K562 (cell line): ENCODE measurements around the gene MAB21L2. TPM values are rescaled to one million over a fixed set of nuclear protein-coding genes. Genes with fewer than 3 reads are reported as not detected.

Experiments
- ATAC-seq: fragments of 200-7000 bp; cut with Tn5 transposase; 3 replicates; pipeline ENCODE4 v1.9.1; 2020; ENCODE audit warnings: moderate library complexity
- BruUV-seq: library from RNA; stranded (reverse); fragments of 400-500 nt; replicated peaks from 2 replicates; lab custom pipeline; 2021; lab: Mats Ljungman, UMichigan
- CTCF ChIA-PET: fragments of 300-600 bp; formaldehyde crosslinking; extraction: SDS; loops from one replicate; lab custom pipeline; 2021; ENCODE audit warnings: low intra/inter-chr PET ratio; lab: Yijun Ruan, JAX
- POLR2A ChIA-PET: fragments of 300-600, 350-650 bp; sonication (Branson Sonifier 250); formaldehyde crosslinking; extraction: SDS; loops from one replicate; lab custom pipeline; 2021; ENCODE audit warnings: antibody characterized with exemption, inconsistent platforms; lab: Yijun Ruan, JAX
- DNase-seq, 4 experiments: peaks; one replicate each; pipeline versions ENCODE4 v3.0.0 to v3.0.0-alpha.2; 2011 to 2018; ENCODE audit warnings: low spot score in 3 of 4, mixed read lengths in 3 of 4; ENCODE audit errors: extremely low read depth in 1 of 4
- FAIRE-seq: peaks from 2 replicates; lab custom pipeline; 2011; peaks lifted over from hg19 to GRCh38; lab: Jason Lieb, UNC
- H2AFZ ChIP-seq: 2 replicates; pipeline ENCODE4 v1.6.0; 2011; ENCODE audit warnings: low read depth, low read length, control low read depth, inconsistent platforms
- H3K27ac ChIP-seq: fragments of 200-600 bp; 3 replicates; pipeline ENCODE4 v1.8.0; 2011; ENCODE audit warnings: low read depth, mild to moderate bottlenecking, control low read depth, inconsistent platforms, low read length, moderate library complexity, mixed read lengths; ENCODE audit errors: extremely low read depth
- H3K27me3 ChIP-seq, 2 experiments: fragments of 300-600 bp in 1 of 2; 2 replicates in 1 of 2; 3 replicates in 1 of 2; pipeline versions ENCODE4 v1.6.0 to v1.8.0; 2011; ENCODE audit warnings: inconsistent platforms in 2 of 2, low read length in 2 of 2, mild to moderate bottlenecking in 1 of 2, mixed read lengths in 1 of 2, moderate library complexity in 1 of 2; ENCODE audit not compliant: control insufficient read depth in 2 of 2, insufficient read depth in 2 of 2
- H3K36me3 ChIP-seq: fragments of 300-600 bp; 3 replicates; pipeline ENCODE4 v1.8.0; 2011; ENCODE audit warnings: mild to moderate bottlenecking, low read length, inconsistent platforms; ENCODE audit not compliant: control insufficient read depth, insufficient read depth
- H3K4me1 ChIP-seq, 2 experiments: fragments of 200-600 bp in 1 of 2; replicated peaks in 1 of 2; 2 replicates in 1 of 2; 3 replicates in 1 of 2; pipeline versions ENCODE4 v1.5.1 to v1.8.0; 2011; ENCODE audit warnings: inconsistent platforms in 2 of 2, low read length in 2 of 2, mild to moderate bottlenecking in 1 of 2, mixed read lengths in 1 of 2, moderate library complexity in 1 of 2; ENCODE audit not compliant: control insufficient read depth in 2 of 2, insufficient read depth in 2 of 2
- H3K4me2 ChIP-seq: 2 replicates; pipeline ENCODE4 v1.6.1; 2011; ENCODE audit warnings: low read length, control low read depth, inconsistent platforms, mixed read lengths; ENCODE audit not compliant: insufficient read depth
- H3K4me3 ChIP-seq: fragments of 200-600 bp; sonication (generic), shearing (Covaris generic); 2 replicates; pipeline ENCODE4 v1.5.1; 2016; ENCODE audit warnings: control low read depth, inconsistent platforms
- H3K79me2 ChIP-seq: fragments of 200-600 bp; 3 replicates; pipeline ENCODE4 v1.8.0; 2011; ENCODE audit warnings: low read length, inconsistent platforms; ENCODE audit not compliant: control insufficient read depth, insufficient read depth
- H3K9ac ChIP-seq, 2 experiments: 2 replicates each; pipeline versions ENCODE4 v1.6.0 to v1.6.1; 2011; ENCODE audit warnings: low read depth in 2 of 2, low read length in 2 of 2, control low read depth in 1 of 2, inconsistent platforms in 1 of 2, mild to moderate bottlenecking in 1 of 2, mixed read lengths in 1 of 2; ENCODE audit not compliant: insufficient read depth in 1 of 2
- H3K9me1 ChIP-seq: one replicate; pipeline ENCODE4 v1.6.0; 2011; ENCODE audit warnings: inconsistent platforms, mild to moderate bottlenecking, low read length, moderate library complexity; ENCODE audit not compliant: control insufficient read depth, insufficient read depth
- H3K9me3 ChIP-seq: replicated peaks from 2 replicates; pipeline ENCODE4 v1.5.1; 2011; ENCODE audit warnings: low read depth, low read length, inconsistent platforms; ENCODE audit not compliant: control insufficient read depth, insufficient read depth
- H4K20me1 ChIP-seq: replicated peaks from 2 replicates; pipeline ENCODE4 v1.6.1; 2011; ENCODE audit warnings: low read length, inconsistent platforms, mixed read lengths; ENCODE audit not compliant: control insufficient read depth, insufficient read depth
- EGR1 ChIP-seq: fragments of 450-650 bp; conservative IDR thresholded peaks from 2 replicates; pipeline ENCODE4 v1.6.1; 2017; ENCODE audit warnings: mild to moderate bottlenecking
- EZH2 ChIP-seq: IDR thresholded peaks from 2 replicates; pipeline ENCODE4 v1.6.1; 2012; ENCODE audit warnings: low read depth, mild to moderate bottlenecking, inconsistent platforms, low read length, borderline replicate concordance
- MTA1 ChIP-seq: fragments of 450-650 bp; IDR thresholded peaks from 2 replicates; pipeline ENCODE4 v1.6.1; 2017; ENCODE audit warnings: borderline replicate concordance
- NR0B1 ChIP-seq: fragments of 450-650 bp; IDR thresholded peaks from one replicate; pipeline ENCODE4 v1.6.1; 2018; ENCODE audit warnings: mild to moderate bottlenecking, moderate library complexity; ENCODE audit not compliant: partially characterized antibody
- POLR2A ChIP-seq: fragments of 450-650 bp; conservative IDR thresholded peaks from 2 replicates; pipeline ENCODE4 v1.6.1; 2016
- RBM39 ChIP-seq: fragments of 200-400 bp; formaldehyde crosslinking; optimal IDR thresholded peaks from 2 replicates; pipeline ENCODE3; 2018; ENCODE audit warnings: low read depth, low read length
- ZNF143 ChIP-seq: sonication (generic); formaldehyde crosslinking; IDR thresholded peaks from 2 replicates; pipeline ENCODE4 v1.9.0; 2022; ENCODE audit warnings: mild to moderate bottlenecking, missing genetic modification reagents
- ZNF232 ChIP-seq: sonication (generic); formaldehyde crosslinking; IDR thresholded peaks from 2 replicates; pipeline ENCODE4 v1.8.0; 2022; ENCODE audit warnings: mild to moderate bottlenecking, missing genetic modification reagents
- WGBS: fragments of 100-300 bp; shearing (Covaris generic); methylation state at CpG from one replicate; pipeline ENCODE4 v1.1.6; 2016; ENCODE audit warnings: low coverage, mixed read lengths; ENCODE audit not compliant: insufficient coverage; ENCODE audit errors: missing lambda C conversion rate; 5-methylcytosine and 5-hydroxymethylcytosine counted together
- in situ Hi-C: fragments of 300-500 bp; cut with MboI; formaldehyde crosslinking; loops from 4 replicates; pipeline ENCODE4 v1.15.0; 2018; ENCODE audit warnings: inconsistent platforms, mixed read lengths
- intact Hi-C: fragments of 100-400 bp; cut with micrococcal nuclease; formaldehyde crosslinking; loops from 2 replicates; pipeline ENCODE4 v1.14.2; 2022
- polyA plus RNA-seq, 8 experiments: library from polyadenylated mRNA; depleted of rRNA in 4 of 8; stranded (reverse) in 5 of 8; unstranded in 3 of 8; fragments of >200 nt; fragmentation: Nextera tagmentation in 2 of 8; fragmentation: Illumina TruSeq in 1 of 8; extraction: Ambion mirVana in 2 of 8; extraction: Trizol in 1 of 8; gene quantifications; 2 replicates each; pipeline versions ENCODE4 v1.2.1 to v1.2.3, GENCODE V29; 2011 to 2014; ENCODE audit warnings: inconsistent platforms in 1 of 8, missing spikeins in 1 of 8
- total RNA-seq, 7 experiments: library from RNA; depleted of rRNA in 6 of 7; stranded (reverse); fragments of >200 nt in 6 of 7; fragmentation: Illumina TruSeq in 2 of 7; extraction: Trizol in 2 of 7; gene quantifications; 2 replicates each; pipeline versions ENCODE4 v1.2.1 to v1.2.3, GENCODE V29; 2011 to 2021; ENCODE audit warnings: low replicate concordance in 1 of 7
- TF ChIP-seq, protein P1 (sequence below): fragments of 450-650 bp; IDR thresholded peaks from 2 replicates; pipeline ENCODE4 v1.6.1; 2016; ENCODE audit warnings: antibody characterized with exemption
- TF ChIP-seq, protein P2 (sequence below): fragments of 450-650 bp; IDR thresholded peaks from 2 replicates; pipeline ENCODE4 v1.6.1; 2016; ENCODE audit warnings: low read depth

MAB21L2 gene
- total and polyA plus RNA-seq, 9 of the 15 experiments (the other 6 are each of a cell fraction or from before 2014, with no cell fraction given) = not detected

DNA sequence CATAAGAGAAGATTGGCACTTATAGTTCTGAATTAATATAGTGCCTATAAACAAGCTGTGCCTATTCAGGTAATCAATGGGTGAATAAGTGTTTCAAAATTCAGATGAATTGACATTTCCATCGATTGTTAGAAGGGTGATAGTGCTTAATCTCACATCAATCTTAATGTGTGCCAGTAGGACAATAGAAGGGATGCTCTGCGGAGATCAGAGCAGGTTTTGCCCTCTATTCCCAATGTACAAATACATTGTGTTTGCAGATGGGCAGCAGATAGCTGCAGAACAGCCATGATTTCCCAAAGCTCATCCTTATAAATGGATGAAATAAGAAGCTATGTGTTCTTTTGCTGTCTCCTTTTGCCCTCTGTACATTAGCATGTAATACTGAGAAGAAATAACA is 7.2 kb downstream of the MAB21L2 start:
- H4K20me1 ChIP-seq = no peaks in the 10 kb centered on the region
- no peak overlapping the region for H2AFZ ChIP-seq
- no peak overlapping the region for H3K27ac ChIP-seq
- ATAC-seq (no peak), FAIRE-seq (no peak), DNase-seq (no peak)
- no peaks in the 10 kb centered on the region for H3K27me3 ChIP-seq
- in situ Hi-C loops = no loop called here
- intact Hi-C loops = no loop called here
- CTCF ChIA-PET = no interaction called here
- no peak overlapping the region for H3K4me3 ChIP-seq
- no peaks in the 10 kb centered on the region for H3K4me1 ChIP-seq
- no peak overlapping the region for H3K4me2 ChIP-seq
- WGBS = 85% methylated on average over 2 of the region's 2 CpGs
- no peak overlapping the region for H3K9ac ChIP-seq
- peaks cover 39% of the 10 kb centered on the region; the same call in 2 of the 3 replicates for H3K36me3 ChIP-seq
- H3K9me3 ChIP-seq = no peaks in the 10 kb centered on the region; the same call in 1 of the 2 replicates
- no TSS peak for BruUV-seq
- POLR2A ChIA-PET = no interaction called here
- H3K79me2 ChIP-seq = no peaks in the 10 kb centered on the region
- TF ChIP-seq ZNF232 (CRISPR knock-in tag) (no peak), RBM39 (no peak), EZH2 (no peak), EGR1 (no peak), MTA1 (no peak), ZNF143 (CRISPR knock-in tag) (no peak), NR0B1 (no peak), POLR2A (no peak)
- TF ChIP-seq, protein P1, sequence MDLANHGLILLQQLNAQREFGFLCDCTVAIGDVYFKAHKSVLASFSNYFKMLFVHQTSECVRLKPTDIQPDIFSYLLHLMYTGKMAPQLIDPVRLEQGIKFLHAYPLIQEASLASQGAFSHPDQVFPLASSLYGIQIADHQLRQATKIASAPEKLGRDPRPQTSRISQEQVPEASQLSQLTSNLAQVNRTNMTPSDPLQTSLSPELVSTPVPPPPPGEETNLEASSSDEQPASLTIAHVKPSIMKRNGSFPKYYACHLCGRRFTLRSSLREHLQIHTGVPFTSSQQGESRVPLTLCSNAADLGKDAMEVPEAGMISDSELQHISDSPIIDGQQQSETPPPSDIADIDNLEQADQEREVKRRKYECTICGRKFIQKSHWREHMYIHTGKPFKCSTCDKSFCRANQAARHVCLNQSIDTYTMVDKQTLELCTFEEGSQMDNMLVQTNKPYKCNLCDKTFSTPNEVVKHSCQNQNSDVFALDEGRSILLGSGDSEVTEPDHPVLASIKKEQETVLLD = no peak
- TF ChIP-seq, protein P2, sequence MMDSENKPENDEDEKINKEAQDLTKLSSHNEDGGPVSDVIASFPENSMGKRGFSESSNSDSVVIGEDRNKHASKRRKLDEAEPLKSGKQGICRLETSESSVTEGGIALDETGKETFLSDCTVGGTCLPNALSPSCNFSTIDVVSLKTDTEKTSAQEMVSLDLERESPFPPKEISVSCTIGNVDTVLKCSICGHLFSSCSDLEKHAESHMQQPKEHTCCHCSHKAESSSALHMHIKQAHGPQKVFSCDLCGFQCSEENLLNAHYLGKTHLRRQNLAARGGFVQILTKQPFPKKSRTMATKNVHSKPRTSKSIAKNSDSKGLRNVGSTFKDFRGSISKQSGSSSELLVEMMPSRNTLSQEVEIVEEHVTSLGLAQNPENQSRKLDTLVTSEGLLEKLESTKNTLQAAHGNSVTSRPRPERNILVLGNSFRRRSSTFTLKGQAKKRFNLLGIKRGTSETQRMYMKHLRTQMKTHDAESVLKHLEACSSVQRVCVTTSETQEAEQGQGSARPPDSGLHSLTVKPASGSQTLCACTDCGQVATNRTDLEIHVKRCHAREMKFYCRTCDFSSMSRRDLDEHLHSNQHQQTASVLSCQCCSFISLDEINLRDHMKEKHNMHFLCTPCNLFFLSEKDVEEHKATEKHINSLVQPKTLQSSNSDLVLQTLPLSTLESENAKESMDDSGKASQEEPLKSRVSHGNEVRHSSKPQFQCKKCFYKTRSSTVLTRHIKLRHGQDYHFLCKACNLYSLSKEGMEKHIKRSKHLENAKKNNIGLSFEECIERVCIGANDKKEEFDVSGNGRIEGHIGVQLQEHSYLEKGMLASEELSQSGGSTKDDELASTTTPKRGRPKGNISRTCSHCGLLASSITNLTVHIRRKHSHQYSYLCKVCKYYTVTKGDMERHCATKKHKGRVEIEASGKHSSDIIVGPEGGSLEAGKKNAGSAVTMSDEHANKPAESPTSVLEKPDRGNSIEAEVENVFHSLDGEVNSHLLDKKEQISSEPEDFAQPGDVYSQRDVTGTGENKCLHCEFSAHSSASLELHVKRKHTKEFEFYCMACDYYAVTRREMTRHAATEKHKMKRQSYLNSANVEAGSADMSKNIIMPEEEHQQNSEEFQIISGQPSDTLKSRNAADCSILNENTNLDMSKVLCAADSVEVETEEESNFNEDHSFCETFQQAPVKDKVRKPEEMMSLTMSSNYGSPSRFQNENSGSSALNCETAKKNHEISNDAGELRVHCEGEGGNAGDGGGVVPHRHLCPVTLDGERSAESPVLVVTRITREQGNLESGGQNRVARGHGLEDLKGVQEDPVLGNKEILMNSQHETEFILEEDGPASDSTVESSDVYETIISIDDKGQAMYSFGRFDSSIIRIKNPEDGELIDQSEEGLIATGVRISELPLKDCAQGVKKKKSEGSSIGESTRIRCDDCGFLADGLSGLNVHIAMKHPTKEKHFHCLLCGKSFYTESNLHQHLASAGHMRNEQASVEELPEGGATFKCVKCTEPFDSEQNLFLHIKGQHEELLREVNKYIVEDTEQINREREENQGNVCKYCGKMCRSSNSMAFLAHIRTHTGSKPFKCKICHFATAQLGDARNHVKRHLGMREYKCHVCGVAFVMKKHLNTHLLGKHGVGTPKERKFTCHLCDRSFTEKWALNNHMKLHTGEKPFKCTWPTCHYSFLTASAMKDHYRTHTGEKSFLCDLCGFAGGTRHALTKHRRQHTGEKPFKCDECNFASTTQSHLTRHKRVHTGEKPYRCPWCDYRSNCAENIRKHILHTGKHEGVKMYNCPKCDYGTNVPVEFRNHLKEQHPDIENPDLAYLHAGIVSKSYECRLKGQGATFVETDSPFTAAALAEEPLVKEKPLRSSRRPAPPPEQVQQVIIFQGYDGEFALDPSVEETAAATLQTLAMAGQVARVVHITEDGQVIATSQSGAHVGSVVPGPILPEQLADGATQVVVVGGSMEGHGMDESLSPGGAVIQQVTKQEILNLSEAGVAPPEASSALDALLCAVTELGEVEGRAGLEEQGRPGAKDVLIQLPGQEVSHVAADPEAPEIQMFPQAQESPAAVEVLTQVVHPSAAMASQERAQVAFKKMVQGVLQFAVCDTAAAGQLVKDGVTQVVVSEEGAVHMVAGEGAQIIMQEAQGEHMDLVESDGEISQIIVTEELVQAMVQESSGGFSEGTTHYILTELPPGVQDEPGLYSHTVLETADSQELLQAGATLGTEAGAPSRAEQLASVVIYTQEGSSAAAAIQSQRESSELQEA = no peak
- H3K9me1 ChIP-seq = no peaks in the 10 kb centered on the region
